TTC549 (cell line): ENCODE measurements around the gene UGT1A6.
"Not testable (repeated sequence)": the region's sequence is repeated elsewhere in the genome, so short reads cannot be mapped to it uniquely, and the experiment has no call there.

Source experiments
- FAIRE-seq: peaks from 2 replicates; lab custom pipeline; 2012; peaks lifted over from hg19 to GRCh38; lab: Jason Lieb, UNC

Gene UGT1A6

DNA sequence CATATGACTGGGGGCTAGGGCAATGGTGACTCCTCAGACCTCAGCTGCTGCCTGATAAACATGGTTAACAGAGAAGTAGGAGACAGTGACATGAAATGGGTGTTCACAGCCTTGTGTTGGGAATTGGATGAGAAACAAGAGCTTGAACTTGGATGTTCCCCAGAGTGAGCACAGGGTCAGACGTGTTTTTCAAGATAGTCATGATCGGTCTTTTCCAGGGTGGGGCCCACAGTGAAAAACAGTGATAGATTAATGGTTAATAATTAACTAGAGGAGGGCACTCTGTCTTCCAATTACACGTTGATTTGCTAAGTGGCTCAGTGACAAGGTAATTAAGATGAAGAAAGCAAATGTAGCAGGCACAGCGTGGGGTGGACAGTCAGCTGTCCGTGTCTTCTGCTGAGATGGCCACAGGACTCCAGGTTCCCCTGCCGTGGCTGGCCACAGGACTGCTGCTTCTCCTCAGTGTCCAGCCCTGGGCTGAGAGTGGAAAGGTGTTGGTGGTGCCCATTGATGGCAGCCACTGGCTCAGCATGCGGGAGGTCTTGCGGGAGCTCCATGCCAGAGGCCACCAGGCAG lies 36.1 kb downstream of the UGT1A6 start, which contains the start of gene UGT1A3:
UGT1A3 (plus strand) TSS at position 320 of the 579 bp plus-strand sequence; CDS start at position 405, 85 bp downstream.
- no peak for FAIRE-seq

- FAIRE-seq, result not testable (repeated sequence)
Observed at GRCh38 chr2:233736868-233737653, 44.4 kb downstream of the UGT1A6 start.

GRCh38 chr2:233740870-233741269 lies 48.2 kb downstream of the UGT1A6 start:
- FAIRE-seq, result no peak

GRCh38 chr2:233743464-233744259 lies 51.0 kb downstream of the UGT1A6 start:
- FAIRE-seq, result no peak

- FAIRE-seq, result no peak
Observed at GRCh38 chr2:233745073-233745755, 52.5 kb downstream of the UGT1A6 start.

DNA sequence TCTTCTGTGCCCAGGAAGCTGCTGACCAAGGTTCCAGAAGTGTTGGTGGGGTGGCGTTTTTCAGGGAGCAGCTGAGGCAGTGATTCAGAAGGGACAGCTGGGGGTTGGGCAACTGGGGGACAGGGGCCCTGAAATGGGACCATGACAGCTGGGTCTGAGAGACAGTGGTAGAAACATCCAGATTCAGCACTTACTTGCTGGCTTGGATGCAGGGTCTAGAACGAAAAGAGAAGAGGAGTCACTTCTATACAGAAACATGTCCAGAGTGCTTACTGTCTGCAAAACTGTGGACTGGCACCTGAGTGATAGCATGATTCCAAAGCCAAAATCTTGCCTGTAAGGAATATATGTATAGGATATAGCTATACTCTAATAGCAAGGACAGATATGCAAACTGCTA lies 53.1 kb downstream of the UGT1A6 start:
- FAIRE-seq, result not testable (repeated sequence)

GRCh38 chr2:233746475-233747282 lies 54.0 kb downstream of the UGT1A6 start:
- no peak for FAIRE-seq

DNA sequence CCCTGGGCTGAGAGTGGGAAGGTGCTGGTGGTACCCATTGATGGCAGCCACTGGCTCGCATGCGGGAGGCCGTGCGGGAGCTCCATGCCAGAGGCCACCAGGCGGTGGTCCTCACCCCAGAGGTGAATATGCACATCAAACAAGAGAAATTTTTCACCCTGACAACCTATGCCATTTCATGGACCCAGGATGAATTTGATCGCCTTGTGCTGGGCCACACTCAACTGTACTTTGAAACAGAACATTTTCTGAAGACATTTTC lies 54.5 kb downstream of the UGT1A6 start:
- no peak for FAIRE-seq

- not testable (repeated sequence) for FAIRE-seq
Observed at GRCh38 chr2:233750689-233751088, 58.0 kb downstream of the UGT1A6 start.

DNA sequence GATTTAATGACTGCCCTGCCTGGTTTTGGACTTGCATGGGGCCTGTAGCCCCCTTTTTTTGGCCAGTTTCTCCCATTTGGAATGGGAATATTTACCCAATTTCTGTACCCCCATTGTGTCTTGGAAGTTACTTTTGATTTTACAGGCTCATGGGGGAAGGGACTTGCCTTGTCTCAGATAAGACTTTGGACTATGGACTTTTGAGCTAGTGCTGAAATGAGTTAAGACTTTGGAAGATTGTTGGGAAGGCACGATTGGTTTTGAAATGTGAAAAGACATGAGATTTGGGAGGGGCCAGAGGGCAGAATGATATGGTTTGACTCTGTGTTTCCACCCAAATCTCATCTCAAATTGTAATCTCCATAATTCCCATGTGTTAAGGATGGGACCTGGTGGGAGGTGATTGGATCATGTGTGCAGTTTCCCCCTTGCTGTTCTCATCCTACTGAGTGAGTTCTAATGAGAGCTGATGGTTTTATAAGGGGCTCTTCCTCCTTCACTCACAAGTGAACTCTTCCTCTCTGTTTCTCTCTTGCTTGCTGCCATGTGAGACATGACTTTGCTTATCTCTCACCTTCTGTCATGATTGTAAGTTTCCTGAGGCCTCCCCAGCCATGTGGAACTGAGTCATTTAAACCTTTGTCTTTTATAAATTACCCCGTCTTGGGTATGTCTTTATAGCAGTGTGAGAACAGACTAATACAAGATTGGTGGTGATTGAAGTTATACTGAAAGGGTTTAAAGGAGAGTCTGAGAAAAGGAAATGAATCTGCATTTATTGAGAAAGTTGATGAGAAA lies 58.7 kb downstream of the UGT1A6 start:
- FAIRE-seq, result not testable (repeated sequence)

DNA sequence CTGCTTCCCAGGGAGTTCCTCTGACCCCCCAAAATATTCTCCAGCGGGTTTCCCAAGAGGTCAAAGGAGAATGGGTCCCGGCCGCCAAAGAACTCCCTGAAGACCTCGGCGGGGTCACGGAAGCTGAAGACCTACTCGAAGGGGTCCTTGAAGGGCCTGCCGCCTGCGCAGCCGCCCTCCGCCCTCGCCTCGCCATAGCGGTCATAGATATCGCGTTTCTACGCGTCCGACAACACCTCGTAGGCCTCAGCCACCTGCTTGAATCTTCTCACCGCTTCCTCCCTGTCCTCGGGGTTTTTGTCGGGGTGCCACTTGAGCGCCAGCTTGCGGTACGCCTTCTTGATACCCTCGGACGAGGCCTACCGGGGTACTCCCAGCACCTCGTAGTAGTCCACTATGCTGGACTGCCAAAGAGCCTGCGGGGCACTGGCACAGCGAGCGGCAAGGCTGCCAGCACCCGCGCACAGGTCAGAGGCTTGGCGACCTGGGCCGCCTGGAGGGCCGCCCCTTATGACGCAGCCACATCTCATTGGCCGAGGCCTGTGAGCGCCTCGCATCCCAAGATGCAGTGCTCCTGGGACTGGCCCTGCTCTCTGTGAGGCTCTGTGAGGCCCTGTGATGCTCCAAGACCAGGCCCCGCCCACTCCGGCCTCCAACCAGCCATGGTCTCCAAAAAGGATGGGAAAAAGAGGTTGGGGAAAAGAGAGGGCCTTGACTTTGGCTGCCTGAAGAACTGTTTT lies 62.4 kb downstream of the UGT1A6 start:
- FAIRE-seq, result no peak

DNA sequence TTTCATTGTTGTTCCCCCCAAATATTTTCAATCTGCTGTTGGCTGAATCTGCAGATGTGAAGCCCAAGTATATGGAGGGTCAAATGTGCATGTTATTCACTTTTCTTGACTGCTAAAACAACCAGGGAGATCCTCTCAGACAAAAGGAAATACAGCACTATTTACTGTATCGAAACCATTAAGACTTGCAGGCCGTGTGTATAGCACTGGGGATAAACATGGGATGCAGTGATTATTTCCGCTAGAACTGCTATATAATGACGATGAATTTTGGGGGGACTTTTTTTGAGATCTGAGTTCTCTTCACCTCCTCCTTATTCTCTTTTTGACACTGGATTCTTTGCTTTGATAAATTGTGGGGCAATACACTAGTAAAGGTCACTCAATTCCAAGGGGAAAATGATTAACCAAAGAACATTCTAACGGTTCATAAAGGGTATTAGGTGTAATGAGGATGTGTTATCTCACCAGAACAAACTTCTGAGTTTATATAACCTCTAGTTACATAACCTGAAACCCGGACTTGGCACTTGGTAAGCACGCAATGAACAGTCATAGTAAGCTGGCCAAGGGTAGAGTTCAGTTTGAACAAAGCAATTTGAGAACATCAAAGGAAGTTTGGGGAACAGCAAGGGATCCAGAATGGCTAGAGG lies 63.9 kb downstream of the UGT1A6 start:
- no peak for FAIRE-seq

- FAIRE-seq, result no peak
Observed at GRCh38 chr2:233758141-233758540, 65.5 kb downstream of the UGT1A6 start.

- FAIRE-seq, result no peak
Observed at GRCh38 chr2:233758849-233759248, 66.2 kb downstream of the UGT1A6 start.

GRCh38 chr2:233760043-233760442 lies 67.4 kb downstream of the UGT1A6 start, which contains the start of gene UGT1A1:
TSS of gene UGT1A1 (plus strand) at chr2:233760270. CDS start at chr2:233760288, 18 bp downstream.
- FAIRE-seq, result no peak

DNA sequence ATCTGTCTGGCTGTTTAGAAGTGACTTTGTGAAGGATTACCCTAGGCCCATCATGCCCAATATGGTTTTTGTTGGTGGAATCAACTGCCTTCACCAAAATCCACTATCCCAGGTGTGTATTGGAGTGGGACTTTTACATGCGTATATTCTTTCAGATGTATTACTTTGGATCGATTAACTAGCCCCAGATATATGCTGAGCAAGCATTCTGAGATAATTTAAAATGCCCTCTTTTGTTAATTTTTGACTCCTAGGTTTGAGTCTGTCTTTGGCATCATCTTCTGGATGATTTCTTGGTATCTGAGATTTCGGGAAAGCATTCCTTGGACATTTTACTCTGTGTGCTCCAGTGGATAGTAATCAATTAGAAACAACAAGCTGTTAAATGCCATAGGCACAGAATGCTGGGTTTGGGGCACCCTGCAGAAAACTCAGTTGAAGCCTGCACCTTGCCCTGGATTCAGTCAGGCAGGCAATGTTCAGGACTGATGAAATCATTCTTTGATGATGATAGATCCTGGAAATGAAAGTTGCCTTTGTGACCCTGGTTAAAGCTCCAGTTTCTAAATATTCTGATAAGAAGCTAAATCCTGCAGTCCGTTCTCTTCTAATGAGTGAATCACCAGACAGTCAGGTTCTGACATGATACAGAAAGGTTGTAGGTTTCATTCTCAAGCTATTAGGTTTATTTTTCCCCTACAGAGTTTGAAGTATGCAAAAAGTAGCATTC lies 68.5 kb downstream of the UGT1A6 start:
- no peak for FAIRE-seq

GRCh38 chr2:233764264-233764663 lies 71.6 kb downstream of the UGT1A6 start:
- no peak for FAIRE-seq

GRCh38 chr2:233764761-233765160 lies 72.1 kb downstream of the UGT1A6 start:
- no peak for FAIRE-seq

DNA sequence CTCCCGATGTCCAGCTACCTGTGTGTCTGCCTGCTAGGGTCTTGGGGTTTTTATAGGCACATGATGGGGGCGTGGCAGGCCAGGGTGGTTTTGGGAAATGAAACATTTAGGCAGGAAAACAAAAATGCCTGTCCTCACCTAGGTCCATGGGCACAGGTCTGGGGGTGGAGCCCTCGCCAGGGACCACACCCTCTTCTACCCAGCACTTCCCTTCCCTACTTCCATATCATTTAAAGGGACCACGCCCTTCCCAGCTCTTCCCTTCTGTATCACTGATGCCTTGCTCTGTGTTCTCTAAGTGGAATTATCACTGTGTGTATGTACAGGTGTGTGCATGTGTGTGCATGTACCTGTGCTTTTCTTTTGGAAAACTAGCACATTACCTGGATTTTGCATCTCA lies 73.7 kb downstream of the UGT1A6 start:
- FAIRE-seq, result no peak
